Adipose tissue (tissue), 3 donors: ENCODE data around the gene TTC28. TPM values are rescaled to one million over a fixed set of nuclear protein-coding genes. Genes with fewer than 3 reads are reported as not detected.
"Not testable (repeated sequence)": the region's sequence is repeated elsewhere in the genome, so short reads cannot be mapped to it uniquely, and the experiment has no call there.

ENCODE experiments used
- H3K27ac ChIP-seq: one replicate; pipeline ENCODE4 v1.5.1; 2013; ENCODE audit warnings: low read depth, low read length
- WGBS, 3 donors: extraction: QIAGEN DNeasy Blood & Tissue Kit; methylation state at CpG; one replicate each; pipeline ENCODE4 v1.1.7; 2013; 5-methylcytosine and 5-hydroxymethylcytosine counted together
- polyA plus RNA-seq, 3 donors: library from polyadenylated mRNA; stranded (reverse); fragments of 200-250 nt; gene quantifications; one replicate each; pipeline ENCODE4 v1.2.3, GENCODE V29; 2013
- donor health status: healthy with polysubstance abuse.
- donor health status: Bipolar disorder and iron deficiency.
- donor health status: healthy.

Gene TTC28
- polyA plus RNA-seq, 3 donors = 2.8 to 10.6 (median 8.3) TPM

GRCh38 chr22:28473258-28473657 is 206.4 kb downstream of the TTC28 start:
- no peak overlapping the region for H3K27ac ChIP-seq
- 93 to 95% (median 94%) methylated on average over 2 of the region's 2 CpGs for WGBS, 3 donors

GRCh38 chr22:28467055-28467454 is 212.6 kb downstream of the TTC28 start:
- not testable (repeated sequence) for H3K27ac ChIP-seq
- 78 to 85% (median 82%) methylated on average over 1 of the region's 1 CpG for WGBS, 3 donors

- no peak overlapping the region for H3K27ac ChIP-seq
- 92 to 96% (median 94%) methylated on average over 4 of the region's 4 CpGs for WGBS, 3 donors
Measured at GRCh38 chr22:28466399-28466798, 213.2 kb downstream of the TTC28 start.

GRCh38 chr22:28465841-28466240 is 213.8 kb downstream of the TTC28 start:
- WGBS, 3 donors = 81 to 90% (median 83%) methylated on average over 1 of the region's 1 CpG
- no peak overlapping the region for H3K27ac ChIP-seq

GRCh38 chr22:28464127-28464526 is 215.5 kb downstream of the TTC28 start:
- 32 to 65% (median 52%) methylated on average over 1 of the region's 1 CpG for WGBS, 3 donors
- no peak overlapping the region for H3K27ac ChIP-seq

GRCh38 chr22:28463408-28463807 is 216.2 kb downstream of the TTC28 start:
- not testable (repeated sequence) for H3K27ac ChIP-seq
- WGBS, 3 donors = 80 to 100% (median 86%) methylated on average over 1 of the region's 1 CpG

GRCh38 chr22:28462901-28463300 is 216.7 kb downstream of the TTC28 start:
- no peak overlapping the region for H3K27ac ChIP-seq
- 96 to 98% (median 97%) methylated on average over 2 of the region's 2 CpGs for WGBS, 3 donors

- 93 to 97% (median 94%) methylated on average over 1 of the region's 1 CpG for WGBS, 3 donors
- no peak overlapping the region for H3K27ac ChIP-seq
Measured at GRCh38 chr22:28462041-28462440, 217.6 kb downstream of the TTC28 start.

- no peak overlapping the region for H3K27ac ChIP-seq
- WGBS, 3 donors = 60 to 80% (median 67%) methylated on average over 1 of the region's 1 CpG
Measured at GRCh38 chr22:28454431-28455064, 225.1 kb downstream of the TTC28 start.

GRCh38 chr22:28450109-28450508 is 229.5 kb downstream of the TTC28 start:
- 72 to 74% (median 73%) methylated on average over 1 of the region's 1 CpG for WGBS, 3 donors

GRCh38 chr22:28449041-28449440 is 230.6 kb downstream of the TTC28 start:
- WGBS, 3 donors = 76 to 92% (median 87%) methylated on average over 1 of the region's 1 CpG
- H3K27ac ChIP-seq = no peak overlapping the region

More at GRCh38 chr22:28450109-28450508, 229.5 kb downstream of the TTC28 start:
- H3K27ac ChIP-seq = no peak overlapping the region

- no peak overlapping the region for H3K27ac ChIP-seq
- 60 to 80% (median 72%) methylated on average over 1 of the region's 1 CpG for WGBS, 3 donors
Measured at GRCh38 chr22:28448625-28449024, 231.0 kb downstream of the TTC28 start.

- H3K27ac ChIP-seq = no peak overlapping the region
- 59 to 69% (median 68%) methylated on average over 5 of the region's 5 CpGs for WGBS, 3 donors
Measured at GRCh38 chr22:28444659-28445058, 235.0 kb downstream of the TTC28 start.

- no peak overlapping the region for H3K27ac ChIP-seq
- 0 to 3% (median 2%) methylated on average over 5 of the region's 5 CpGs for WGBS, 3 donors
Measured at GRCh38 chr22:28443526-28443876, 236.1 kb downstream of the TTC28 start.

GRCh38 chr22:28442711-28443525 is 236.7 kb downstream of the TTC28 start:
- H3K27ac ChIP-seq = peak overlapping the region; percentile 44
- WGBS, 3 donors = 0 to 1% (median 1%) methylated on average over 29 of the region's 29 CpGs

GRCh38 chr22:28442264-28442710 is 237.4 kb downstream of the TTC28 start:
- H3K27ac ChIP-seq = peak overlapping the region; percentile 11
- WGBS, 3 donors = 0 to 1% (median 0%) methylated on average over 21 to 23 of the region's 23 CpGs

GRCh38 chr22:28441720-28442263 is 237.8 kb downstream of the TTC28 start:
- WGBS, 3 donors = 5 to 15% (median 12%) methylated on average over 16 of the region's 16 CpGs
- peak overlapping the region; percentile 11 for H3K27ac ChIP-seq

GRCh38 chr22:28440592-28441390 is 238.8 kb downstream of the TTC28 start:
- 38 to 57% (median 41%) methylated on average over 4 of the region's 4 CpGs for WGBS, 3 donors
- no peak overlapping the region for H3K27ac ChIP-seq
